Effector memory CD4-positive, alpha-beta T cell (primary cell): ENCODE results near the gene MCF2L2.
"Not testable (repeated sequence)": the region's sequence is repeated elsewhere in the genome, so short reads cannot be mapped to it uniquely, and the experiment has no call there.

Experiments used
- DNase-seq, 3 donors: peaks; one replicate each; pipeline ENCODE4 v3.0.0-alpha.2; 2020
- H3K27ac ChIP-seq: 2 replicates; pipeline ENCODE4 v1.7.0; 2013; ENCODE audit warnings: mild to moderate bottlenecking, low read length, moderate library complexity; ENCODE audit not compliant: insufficient read depth, poor library complexity, severe bottlenecking
- H3K27me3 ChIP-seq: replicated peaks from 2 replicates; pipeline ENCODE4 v1.7.0; 2013; ENCODE audit warnings: mild to moderate bottlenecking, low read length; ENCODE audit not compliant: insufficient read depth, control insufficient read depth, poor library complexity, severe bottlenecking
- H3K36me3 ChIP-seq: 2 replicates; pipeline ENCODE4 v1.7.0; 2013; ENCODE audit warnings: mild to moderate bottlenecking, low read length, moderate library complexity; ENCODE audit not compliant: control insufficient read depth, insufficient read depth
- H3K4me1 ChIP-seq: 2 replicates; pipeline ENCODE4 v1.7.0; 2013; ENCODE audit warnings: low read length, mild to moderate bottlenecking; ENCODE audit not compliant: control insufficient read depth, insufficient read depth, poor library complexity, severe bottlenecking
- H3K4me3 ChIP-seq: 2 replicates; pipeline ENCODE4 v1.7.0; 2013; ENCODE audit warnings: low read length, low read depth, mild to moderate bottlenecking; ENCODE audit not compliant: insufficient read depth, poor library complexity, severe bottlenecking
- H3K9me3 ChIP-seq: 2 replicates; pipeline ENCODE4 v1.7.0; 2013; ENCODE audit warnings: mild to moderate bottlenecking, low read length, moderate library complexity; ENCODE audit not compliant: control insufficient read depth

Gene MCF2L2

GRCh38 chr3:183233966-183234365 lies 194.5 kb downstream of the MCF2L2 start:
- H3K36me3 ChIP-seq = no peaks in the 10 kb centered on the region
- H3K27me3 ChIP-seq = no peaks in the 10 kb centered on the region
- H3K27ac ChIP-seq = no peak overlapping the region
- no peak for DNase-seq
- no peaks in the 10 kb centered on the region for H3K4me1 ChIP-seq
- H3K9me3 ChIP-seq = no peaks in the 10 kb centered on the region
- no peak overlapping the region for H3K4me3 ChIP-seq

- no peaks in the 10 kb centered on the region for H3K9me3 ChIP-seq
- no peaks in the 10 kb centered on the region for H3K4me1 ChIP-seq
- no peak overlapping the region for H3K27ac ChIP-seq
- H3K27me3 ChIP-seq = no peaks in the 10 kb centered on the region
- no peaks in the 10 kb centered on the region for H3K36me3 ChIP-seq
- no peak overlapping the region for H3K4me3 ChIP-seq
- no peak for DNase-seq
Measured at GRCh38 chr3:183230826-183231225, 197.6 kb downstream of the MCF2L2 start.

DNA sequence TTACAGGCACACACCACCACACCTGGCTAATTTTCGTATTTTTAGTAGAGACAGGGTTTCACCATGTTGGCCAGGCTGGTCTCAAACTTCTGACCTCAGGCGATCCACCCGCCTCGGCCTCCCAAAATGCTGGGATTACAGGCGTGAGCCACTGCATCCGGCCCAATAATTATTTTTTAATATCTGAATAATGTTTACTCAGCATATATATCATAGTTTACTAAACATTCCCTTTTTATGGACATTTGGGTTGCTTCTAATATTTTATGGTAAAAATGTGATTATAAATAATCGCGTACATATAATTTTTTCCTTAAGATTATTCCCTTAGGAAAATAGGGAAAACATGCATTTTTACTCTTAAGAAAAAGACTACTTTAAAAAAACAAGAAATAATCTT lies 198.2 kb downstream of the MCF2L2 start:
- not testable (repeated sequence) for H3K36me3 ChIP-seq, DNase-seq, H3K27ac ChIP-seq, H3K9me3 ChIP-seq, H3K4me3 ChIP-seq, H3K27me3 ChIP-seq, H3K4me1 ChIP-seq

GRCh38 chr3:183229178-183229577 lies 199.2 kb downstream of the MCF2L2 start:
- H3K36me3 ChIP-seq = no peaks in the 10 kb centered on the region
- H3K4me3 ChIP-seq = no peak overlapping the region
- no peaks in the 10 kb centered on the region for H3K27me3 ChIP-seq
- no peaks in the 10 kb centered on the region for H3K4me1 ChIP-seq
- no peak for DNase-seq
- H3K9me3 ChIP-seq = no peaks in the 10 kb centered on the region
- no peak overlapping the region for H3K27ac ChIP-seq

- Histone ChIP-seq H3K27ac (no peak overlapping the region), H3K9me3 (no peaks in the 10 kb centered on the region), H3K4me1 (no peaks in the 10 kb centered on the region), H3K27me3 (no peaks in the 10 kb centered on the region), H3K4me3 (no peak overlapping the region), H3K36me3 (no peaks in the 10 kb centered on the region)
- DNase-seq = no peak
Measured at GRCh38 chr3:183227586-183227985, 200.8 kb downstream of the MCF2L2 start.

DNA sequence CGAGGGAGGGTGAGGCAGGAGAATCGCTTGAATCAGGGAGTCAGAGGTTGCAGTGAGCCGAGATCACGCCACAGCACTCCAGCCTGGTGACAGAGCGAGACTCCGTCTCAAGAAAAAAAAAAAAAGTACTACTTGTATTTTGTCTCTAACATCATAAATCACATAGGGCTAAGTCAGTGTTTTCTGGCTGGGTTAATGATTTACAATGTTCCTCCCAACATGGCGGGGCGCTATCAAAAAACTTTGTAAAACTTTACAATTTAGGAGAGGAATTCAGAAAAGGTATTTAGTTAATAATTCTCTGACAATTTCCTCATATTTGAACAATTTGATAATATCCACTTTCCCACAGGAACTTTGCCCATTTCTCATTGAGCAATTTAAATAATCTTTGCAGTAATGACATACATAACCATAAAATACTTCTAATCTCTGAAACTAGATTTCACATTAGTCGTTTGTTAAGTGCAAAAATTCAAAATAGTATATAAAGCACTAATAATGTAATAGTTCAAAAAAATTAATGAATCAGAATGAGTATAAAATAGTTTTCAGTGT lies 202.0 kb downstream of the MCF2L2 start:
- H3K4me1 ChIP-seq = no peaks in the 10 kb centered on the region
- H3K4me3 ChIP-seq = no peak overlapping the region
- DNase-seq = no peak
- no peaks in the 10 kb centered on the region for H3K9me3 ChIP-seq
- no peak overlapping the region for H3K27ac ChIP-seq
- H3K27me3 ChIP-seq = no peaks in the 10 kb centered on the region
- H3K36me3 ChIP-seq = no peaks in the 10 kb centered on the region

DNA sequence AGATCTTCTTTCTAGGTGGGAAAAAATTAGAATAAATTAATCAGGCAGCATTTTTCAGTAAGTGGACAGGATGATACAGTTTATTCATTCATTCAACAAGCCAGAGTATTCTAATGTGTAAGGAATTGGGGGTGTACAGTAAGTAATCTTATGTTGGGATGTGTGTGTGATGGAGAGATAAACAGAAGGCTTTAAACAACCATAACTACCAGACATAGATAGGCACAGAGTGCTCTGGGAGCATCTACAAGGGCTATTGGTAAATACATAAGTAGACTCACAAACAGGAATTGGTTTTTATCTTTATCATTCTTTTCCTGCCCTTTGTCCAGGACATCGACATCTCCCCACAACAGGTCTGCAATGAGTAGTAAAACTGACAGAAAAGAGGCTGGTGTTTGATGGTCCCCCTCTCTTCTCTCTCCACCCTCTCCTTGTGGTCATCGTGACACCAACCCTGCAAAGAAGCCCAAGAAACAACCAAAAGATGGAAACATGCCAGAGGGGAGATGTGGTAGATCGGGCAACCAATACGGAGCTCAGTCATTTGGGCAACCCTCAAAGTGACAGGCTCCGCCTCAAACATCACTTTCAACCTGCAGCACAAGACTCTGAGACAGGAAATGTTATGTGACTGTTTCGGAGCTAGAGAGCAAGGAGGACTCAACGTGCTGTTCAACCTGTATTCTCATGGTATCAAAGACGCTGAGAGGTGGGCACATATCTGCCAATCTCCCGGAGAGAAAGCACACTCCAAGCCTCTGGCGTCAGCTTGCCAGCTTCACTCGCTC lies 204.0 kb downstream of the MCF2L2 start:
- Histone ChIP-seq H3K4me1 (no peaks in the 10 kb centered on the region), H3K27me3 (no peaks in the 10 kb centered on the region), H3K9me3 (no peaks in the 10 kb centered on the region), H3K27ac (no peak overlapping the region), H3K4me3 (peak overlapping the region; percentile 25), H3K36me3 (no peaks in the 10 kb centered on the region)
- DNase-seq = no peak

- no peak for DNase-seq
- H3K4me3 ChIP-seq = no peak overlapping the region
- H3K4me1 ChIP-seq = no peaks in the 10 kb centered on the region
- no peak overlapping the region for H3K27ac ChIP-seq
- H3K9me3 ChIP-seq = no peaks in the 10 kb centered on the region
- H3K36me3 ChIP-seq = no peaks in the 10 kb centered on the region
- no peaks in the 10 kb centered on the region for H3K27me3 ChIP-seq
Measured at GRCh38 chr3:183222631-183223235, 205.7 kb downstream of the MCF2L2 start.

- no peaks in the 10 kb centered on the region for H3K27me3 ChIP-seq
Measured at GRCh38 chr3:183220828-183221227, 207.6 kb downstream of the MCF2L2 start.

DNA sequence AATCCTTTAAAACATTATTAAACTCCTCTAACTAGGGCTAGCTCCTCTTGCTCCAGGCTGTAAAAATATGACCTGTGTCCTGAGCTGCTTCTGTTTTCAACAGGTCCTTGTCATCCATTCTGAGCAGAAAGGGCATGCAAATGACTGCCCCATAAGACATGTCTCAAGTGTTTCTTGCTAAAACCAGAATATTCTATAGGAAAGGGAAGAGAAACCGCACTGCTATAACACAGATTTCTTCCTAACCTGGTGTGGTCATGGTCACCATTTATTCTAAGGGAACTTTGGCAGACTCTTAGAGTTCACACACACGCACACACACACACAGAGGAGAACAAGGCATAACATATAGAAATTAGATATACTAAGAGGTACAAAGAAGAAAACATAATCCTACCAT lies 209.6 kb downstream of the MCF2L2 start:
- H3K4me1 ChIP-seq = no peaks in the 10 kb centered on the region
- no peaks in the 10 kb centered on the region for H3K36me3 ChIP-seq
- H3K27me3 ChIP-seq = no peaks in the 10 kb centered on the region
- no peaks in the 10 kb centered on the region for H3K9me3 ChIP-seq
- no peak overlapping the region for H3K27ac ChIP-seq
- no peak for DNase-seq
- no peak overlapping the region for H3K4me3 ChIP-seq

More at GRCh38 chr3:183220828-183221227, 207.6 kb downstream of the MCF2L2 start:
- no peak for DNase-seq
- Histone ChIP-seq H3K9me3 (no peaks in the 10 kb centered on the region), H3K4me3 (no peak overlapping the region), H3K4me1 (no peaks in the 10 kb centered on the region), H3K27ac (no peak overlapping the region), H3K36me3 (no peaks in the 10 kb centered on the region)
